MCF 10A (cell line): ENCODE measurements around the gene BCCIP. TPM values are rescaled to one million over a fixed set of nuclear protein-coding genes. Genes with fewer than 3 reads are reported as not detected.

Experiments used
- BruUV-seq: library from RNA; stranded (reverse); fragments of 400-500 nt; replicated peaks from 2 replicates; lab custom pipeline; 2021; lab: Mats Ljungman, UMichigan
- CTCF ChIA-PET: fragments of 300-600 bp; sonication (Branson Sonifier 250); formaldehyde crosslinking; extraction: SDS; loops from one replicate; lab custom pipeline; 2021; ENCODE audit warnings: antibody characterized with exemption, inconsistent platforms; lab: Yijun Ruan, JAX
- POLR2A ChIA-PET: fragments of 300-600, 350-650 bp; sonication (Branson Sonifier 250); formaldehyde crosslinking; extraction: SDS; loops from one replicate; lab custom pipeline; 2020; ENCODE audit warnings: antibody characterized with exemption, inconsistent platforms; lab: Yijun Ruan, JAX
- DNase-seq: peaks from one replicate; pipeline ENCODE4 v3.0.0-alpha.2; 2018; ENCODE audit not compliant: unreplicated experiment
- H3K27ac Mint-ChIP-seq: one replicate; pipeline ENCODE4 v1.8.0; 2022; ENCODE audit warnings: mild to moderate bottlenecking, low read depth, mixed read lengths; ENCODE audit not compliant: unreplicated experiment
- H3K27me3 Mint-ChIP-seq: one replicate; pipeline ENCODE4 v1.8.0; 2022; ENCODE audit warnings: mixed read lengths; ENCODE audit not compliant: insufficient read depth, unreplicated experiment
- H3K36me3 Mint-ChIP-seq: one replicate; pipeline ENCODE4 v1.8.0; 2022; ENCODE audit warnings: mild to moderate bottlenecking, moderate library complexity, mixed read lengths; ENCODE audit not compliant: insufficient read depth, unreplicated experiment
- H3K4me1 Mint-ChIP-seq: one replicate; pipeline ENCODE4 v1.8.0; 2022; ENCODE audit warnings: mixed read lengths; ENCODE audit not compliant: insufficient read depth, unreplicated experiment
- H3K4me3 Mint-ChIP-seq: one replicate; pipeline ENCODE4 v1.8.0; 2022; ENCODE audit warnings: mild to moderate bottlenecking, moderate library complexity, mixed read lengths; ENCODE audit not compliant: unreplicated experiment
- H3K9me3 Mint-ChIP-seq: one replicate; pipeline ENCODE4 v1.8.0; 2022; ENCODE audit warnings: mixed read lengths; ENCODE audit not compliant: unreplicated experiment
- CTCF ChIP-seq: fragments of 200-600 bp; IDR thresholded peaks from one replicate; pipeline ENCODE4 v1.8.0; 2022; ENCODE audit warnings: antibody characterized with exemption, mild to moderate bottlenecking; ENCODE audit not compliant: unreplicated experiment
- intact Hi-C: fragments of 100-400 bp; cut with micrococcal nuclease; formaldehyde crosslinking; loops from 2 replicates; pipeline ENCODE4 v1.14.1; 2022
- microRNA-seq: library from miRNA; unstranded; fragments of <30 nt; microRNA quantifications from one replicate; pipeline ENCODE4 v1.2.0, GENCODE V29; 2022
- total RNA-seq: library from RNA; stranded (reverse); gene quantifications from 2 replicates; pipeline ENCODE4 v1.2.3, GENCODE V29; 2022

Gene BCCIP
- total RNA-seq, 1 experiment from 2014 or later: 88.2 TPM

DNA sequence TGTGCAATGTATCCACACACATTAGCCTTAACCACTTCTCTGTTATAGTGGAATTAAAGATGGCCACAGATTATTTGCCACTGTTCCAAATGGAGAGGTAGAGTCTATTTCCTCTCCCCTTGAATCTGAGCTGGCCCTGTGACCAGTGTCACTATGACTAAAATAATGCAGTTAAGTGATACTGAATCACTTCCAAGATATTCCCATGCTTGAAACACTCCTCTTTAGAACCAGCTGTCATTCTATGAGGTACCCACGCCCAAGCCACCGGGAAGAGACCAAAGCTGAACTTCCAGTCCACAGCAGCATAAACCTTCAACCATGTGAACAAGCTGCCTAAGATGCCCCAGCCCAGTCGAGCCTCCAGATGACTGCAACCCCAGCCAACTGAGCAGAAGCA lies 59.9 kb downstream of the BCCIP start:
- peaks cover 16% of the 10 kb centered on the region for H3K4me1 Mint-ChIP-seq
- CTCF ChIA-PET: interaction anchor here (1.1 to 1.5 kb wide), 3 partner anchors 12 to 23 kb away, joined by 3 to 6 read pairs (median 3); no protein-coding TSS in a partner anchor
- H3K27ac Mint-ChIP-seq: no peak overlapping the region
- no TSS peak for BruUV-seq
- intact Hi-C loops: no loop called here
- no peaks in the 10 kb centered on the region for H3K27me3 Mint-ChIP-seq
- H3K4me3 Mint-ChIP-seq: no peak overlapping the region
- DNase-seq: no peak
- no peaks in the 10 kb centered on the region for H3K9me3 Mint-ChIP-seq
- TF ChIP-seq CTCF: no peak
- POLR2A ChIA-PET: interaction anchor here (0.6 to 1.6 kb wide), 3 partner anchors 14 to 1092 kb away, joined by 3 to 4 read pairs (median 4); partner anchors contain the start of gene EEF1AKMT2
- H3K36me3 Mint-ChIP-seq: peaks cover 10% of the 10 kb centered on the region

Small RNA genes lying within 50 kb of the gene (microRNA-seq; reads per million reads assigned to microRNA genes)
- gene MIR4484: 2.1 reads per million, percentile 15 among the genes with 10 or more reads in this experiment

Other genes with a start within 250 kb of the BCCIP start
- not detected in 2 replicates for gene TEX36, start 140.4 kb upstream of the BCCIP start, total RNA-seq
- gene EDRF1, start 103.8 kb upstream of the BCCIP start, total RNA-seq: 24.1 and 28.2 TPM in 2 replicates
- gene MMP21, start 47.7 kb upstream of the BCCIP start, total RNA-seq: not detected in 2 replicates
- 55.0 and 64.4 TPM in 2 replicates for gene UROS, start 288 bp upstream of the BCCIP start, total RNA-seq
- 36.5 and 45.6 TPM in 2 replicates for gene DHX32, start 57.7 kb downstream of the BCCIP start, total RNA-seq
- gene FANK1, start 73.0 kb downstream of the BCCIP start, total RNA-seq: 1.8 and 2.5 TPM in 2 replicates